GM12878 (cell line): ENCODE measurements around the gene ATXN7L3B. TPM values are rescaled to one million over a fixed set of nuclear protein-coding genes. Genes with fewer than 3 reads are reported as not detected.

ENCODE experiments used
- ATAC-seq: fragments of 200-7000 bp; cut with Tn5 transposase; 3 replicates; pipeline ENCODE4 v1.9.1; 2020; ENCODE audit warnings: mild to moderate bottlenecking, moderate library complexity
- BruUV-seq: library from RNA; stranded (reverse); fragments of 400-500 nt; replicated peaks from 2 replicates; lab custom pipeline; 2021; lab: Mats Ljungman, UMichigan
- CTCF ChIA-PET: fragments of 300-600 bp; sonication (Branson Sonifier 250); formaldehyde crosslinking; extraction: SDS; loops from one replicate; lab custom pipeline; 2021; ENCODE audit warnings: inconsistent platforms; lab: Yijun Ruan, JAX
- POLR2A ChIA-PET: fragments of 350-600 bp; formaldehyde crosslinking; extraction: SDS; loops from one replicate; lab custom pipeline; 2021; ENCODE audit warnings: inconsistent platforms; lab: Charles Lee
- RAD21 ChIA-PET: fragments of 300-600 bp; sonication (Branson Sonifier 250); formaldehyde crosslinking; loops from one replicate; lab custom pipeline; 2023; ENCODE audit warnings: antibody characterized with exemption; ENCODE audit not compliant: unreplicated experiment; lab: Charles Lee
- SMC1A ChIA-PET: fragments of 300-600 bp; sonication (Branson Sonifier 250); formaldehyde crosslinking; loops from one replicate; lab custom pipeline; 2023; ENCODE audit not compliant: unreplicated experiment, uncharacterized antibody; lab: Charles Lee
- DNase-seq: peaks from one replicate; pipeline ENCODE4 v3.0.0-alpha.2; 2011; ENCODE audit warnings: low read depth, low spot score
- FAIRE-seq: peaks from 3 replicates; lab custom pipeline; 2011; peaks lifted over from hg19 to GRCh38; lab: Jason Lieb, UNC
- H2AFZ ChIP-seq: 2 replicates; pipeline ENCODE4 v1.6.0; 2011; ENCODE audit warnings: low read depth, low read length, control low read depth; ENCODE audit not compliant: control insufficient read depth
- H3K27ac ChIP-seq: 2 replicates; pipeline ENCODE4 v1.5.1; 2011; ENCODE audit warnings: control low read depth; ENCODE audit not compliant: control insufficient read depth, insufficient read depth
- H3K27me3 ChIP-seq, 2 experiments: replicated peaks in 1 of 2; 2 replicates each; pipeline versions ENCODE4 v1.6.0 to v1.6.1; 2011; ENCODE audit warnings: low read length in 1 of 2; ENCODE audit not compliant: control insufficient read depth in 2 of 2, insufficient read depth in 2 of 2
- H3K36me3 ChIP-seq, 2 experiments: 2 replicates each; pipeline ENCODE4 v1.5.1; 2011; ENCODE audit warnings: low read length in 1 of 2; ENCODE audit not compliant: control insufficient read depth in 2 of 2, insufficient read depth in 2 of 2
- H3K4me1 ChIP-seq: 2 replicates; pipeline ENCODE4 v1.6.1; 2011; ENCODE audit warnings: mild to moderate bottlenecking, low read length, moderate library complexity, mixed read lengths; ENCODE audit not compliant: control insufficient read depth, insufficient read depth
- H3K4me2 ChIP-seq: 2 replicates; pipeline ENCODE4 v1.6.0; 2011; ENCODE audit warnings: control low read depth; ENCODE audit not compliant: control insufficient read depth, insufficient read depth
- H3K4me3 ChIP-seq: fragments of 200-600 bp; sonication (generic); 2 replicates; pipeline ENCODE4 v1.5.1; 2016
- H3K79me2 ChIP-seq: 2 replicates; pipeline ENCODE4 v1.6.0; 2011; ENCODE audit warnings: low read length; ENCODE audit not compliant: control insufficient read depth, insufficient read depth
- H3K9ac ChIP-seq: 2 replicates; pipeline ENCODE4 v1.8.0; 2011; ENCODE audit warnings: low read length, control low read depth, mixed read lengths; ENCODE audit not compliant: control insufficient read depth, insufficient read depth
- H3K9me3 ChIP-seq: replicated peaks from 3 replicates; pipeline ENCODE4 v1.5.1; 2011; ENCODE audit warnings: mild to moderate bottlenecking, low read length; ENCODE audit not compliant: control insufficient read depth, insufficient read depth
- H4K20me1 ChIP-seq: 2 replicates; pipeline ENCODE4 v1.6.0; 2011; ENCODE audit not compliant: control insufficient read depth, insufficient read depth
- CREB1 ChIP-seq: IDR thresholded peaks from 2 replicates; pipeline ENCODE4 v1.6.1; 2012; ENCODE audit warnings: low read depth, mild to moderate bottlenecking, inconsistent platforms
- DPF2 ChIP-seq: fragments of 450-650 bp; IDR thresholded peaks from 2 replicates; pipeline ENCODE4 v1.6.1; 2017; ENCODE audit warnings: mild to moderate bottlenecking
- FOS ChIP-seq: IDR thresholded peaks from 3 replicates; pipeline ENCODE4 v1.6.1; 2011; ENCODE audit warnings: borderline replicate concordance; ENCODE audit not compliant: insufficient read length; ENCODE audit errors: extremely low read depth
- MEF2B ChIP-seq: fragments of 450-650 bp; IDR thresholded peaks from 2 replicates; pipeline ENCODE4 v1.6.1; 2018; ENCODE audit warnings: mild to moderate bottlenecking, moderate library complexity; ENCODE audit not compliant: partially characterized antibody, poor library complexity, severe bottlenecking
- RBBP5 ChIP-seq: fragments of 200-600 bp; sonication (generic); conservative IDR thresholded peaks from 2 replicates; pipeline ENCODE4 v1.6.1; 2016
- RELA ChIP-seq: fragments of 450-650 bp; IDR thresholded peaks from 2 replicates; pipeline ENCODE4 v1.8.0; 2014; ENCODE audit warnings: borderline replicate concordance; ENCODE audit not compliant: partially characterized antibody
- SMC3 ChIP-seq: IDR thresholded peaks from 2 replicates; pipeline ENCODE4 v1.6.1; 2011; ENCODE audit warnings: low read length, improper control_type of control experiment, borderline replicate concordance
- SUPT20H ChIP-seq: IDR thresholded peaks from 2 replicates; pipeline ENCODE4 v1.6.1; 2011; ENCODE audit warnings: low read depth, mild to moderate bottlenecking, low read length, moderate library complexity, borderline replicate concordance; ENCODE audit not compliant: control insufficient read depth
- USF1 ChIP-seq: IDR thresholded peaks from 2 replicates; pipeline ENCODE4 v1.6.1; 2011; ENCODE audit warnings: borderline replicate concordance, low read depth, mild to moderate bottlenecking, moderate library complexity, mixed read lengths, low read length; ENCODE audit not compliant: insufficient read depth; ENCODE audit errors: extremely low read length
- WRNIP1 ChIP-seq: IDR thresholded peaks from 2 replicates; pipeline ENCODE4 v1.6.1; 2011; ENCODE audit warnings: low read depth, low read length, improper control_type of control experiment, borderline replicate concordance
- ZNF622 ChIP-seq: fragments of 450-650 bp; IDR thresholded peaks from 2 replicates; pipeline ENCODE4 v1.6.1; 2017; ENCODE audit warnings: mild to moderate bottlenecking, inconsistent platforms
- ZZZ3 ChIP-seq: IDR thresholded peaks from 2 replicates; pipeline ENCODE4 v1.6.1; 2011; ENCODE audit warnings: low read depth; ENCODE audit not compliant: control insufficient read depth, insufficient read length
- WGBS: methylation state at CpG from one replicate; pipeline ENCODE4 v1.1.6; 2016; ENCODE audit warnings: low lambda C conversion rate; ENCODE audit not compliant: insufficient replicate concordance, insufficient coverage; ENCODE audit errors: missing lambda C conversion rate; 5-methylcytosine and 5-hydroxymethylcytosine counted together
- in situ Hi-C: fragments of 300-500 bp; cut with MboI; formaldehyde crosslinking; loops from 9 replicates; pipeline ENCODE4 v1.14.3; 2018; ENCODE audit warnings: mixed read lengths
- intact Hi-C: fragments of 100-400 bp; cut with micrococcal nuclease; formaldehyde crosslinking; loops from one replicate; pipeline ENCODE4 v1.14.2; 2022; ENCODE audit not compliant: unreplicated experiment
- polyA plus RNA-seq, 11 experiments: library from polyadenylated mRNA; depleted of rRNA in 4 of 11; unstranded in 6 of 11; stranded (reverse) in 5 of 11; fragments of >200 nt; fragmentation: Nextera tagmentation in 4 of 11; fragmentation: Illumina TruSeq in 1 of 11; extraction: Ambion mirVana in 4 of 11; extraction: Trizol in 1 of 11; gene quantifications; 1 replicate in 1 of 11; 2 replicates in 10 of 11; pipeline versions ENCODE4 v1.2.1 to v1.2.3, GENCODE V29; 2011 to 2016; ENCODE audit warnings: inconsistent platforms in 2 of 11, missing spikeins in 2 of 11, low read depth in 1 of 11
- total RNA-seq, 4 experiments: library from RNA; depleted of rRNA in 3 of 4; stranded (reverse); fragments of >200 nt in 3 of 4; fragmentation: Illumina TruSeq in 1 of 4; extraction: Trizol in 1 of 4; gene quantifications; 2 replicates each; pipeline versions ENCODE4 v1.2.1 to v1.2.3, GENCODE V29; 2013 to 2021
- TF ChIP-seq, protein P1 (sequence below): fragments of 450-650 bp; formaldehyde crosslinking; IDR thresholded peaks from 2 replicates; pipeline ENCODE4 v1.4.0; 2020; ENCODE audit warnings: mild to moderate bottlenecking, moderate library complexity

The ATXN7L3B gene
- total and polyA plus RNA-seq, 10 of the 15 experiments (the other 5 are each of a cell fraction or from before 2014, with no cell fraction given) = 6.3 to 36.1 (median 21.7) TPM

DNA sequence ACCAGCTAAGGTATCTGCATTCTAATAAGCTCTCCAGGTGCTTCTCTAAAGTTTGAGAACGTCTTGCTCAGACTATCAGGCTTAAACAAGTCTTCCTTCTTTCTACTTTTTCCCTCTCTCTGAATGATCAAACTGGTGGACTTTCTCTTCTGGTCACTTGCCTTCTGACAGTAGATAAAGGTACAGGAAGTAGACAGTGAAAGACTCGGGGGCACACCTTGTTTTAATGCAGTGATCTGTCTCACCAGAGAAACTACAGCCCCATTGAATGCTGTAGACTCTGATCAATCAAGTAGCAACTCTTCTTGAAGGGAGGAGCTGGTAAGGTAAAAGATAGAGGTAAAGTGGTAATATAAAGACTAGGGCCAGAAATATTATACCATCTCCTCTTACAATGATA, 48.1 kb upstream of the ATXN7L3B start:
- no peak for FAIRE-seq
- H4K20me1 ChIP-seq = no peaks in the 10 kb centered on the region
- no peak overlapping the region for H3K4me3 ChIP-seq
- ChIA-PET CTCF (interaction anchor here (0.5 to 1.5 kb wide), 4 partner anchors 47 to 1167 kb away, joined by 3 to 4 read pairs (median 3); no protein-coding TSS in a partner anchor), RAD21 (interaction anchor here (1.0 to 1.7 kb wide), 3 partner anchors 10 to 43 kb away, joined by 3 to 5 read pairs (median 4); no protein-coding TSS in a partner anchor), SMC1A (interaction anchor here (0.5 to 1.8 kb wide), 7 partner anchors 9 to 783 kb away, joined by 3 to 9 read pairs (median 3); partner anchors contain the start of gene ATXN7L3B)
- H3K9me3 ChIP-seq = no peaks in the 10 kb centered on the region
- TF ChIP-seq MEF2B (no peak), CREB1 (no peak), RBBP5 (no peak), SUPT20H (no peak), ZZZ3 (no peak), DPF2 (no peak), RELA (no peak), FOS (no peak), WRNIP1 (no peak), USF1 (no peak), SMC3 (no peak), ZNF622 (no peak)
- TF ChIP-seq, protein P1, sequence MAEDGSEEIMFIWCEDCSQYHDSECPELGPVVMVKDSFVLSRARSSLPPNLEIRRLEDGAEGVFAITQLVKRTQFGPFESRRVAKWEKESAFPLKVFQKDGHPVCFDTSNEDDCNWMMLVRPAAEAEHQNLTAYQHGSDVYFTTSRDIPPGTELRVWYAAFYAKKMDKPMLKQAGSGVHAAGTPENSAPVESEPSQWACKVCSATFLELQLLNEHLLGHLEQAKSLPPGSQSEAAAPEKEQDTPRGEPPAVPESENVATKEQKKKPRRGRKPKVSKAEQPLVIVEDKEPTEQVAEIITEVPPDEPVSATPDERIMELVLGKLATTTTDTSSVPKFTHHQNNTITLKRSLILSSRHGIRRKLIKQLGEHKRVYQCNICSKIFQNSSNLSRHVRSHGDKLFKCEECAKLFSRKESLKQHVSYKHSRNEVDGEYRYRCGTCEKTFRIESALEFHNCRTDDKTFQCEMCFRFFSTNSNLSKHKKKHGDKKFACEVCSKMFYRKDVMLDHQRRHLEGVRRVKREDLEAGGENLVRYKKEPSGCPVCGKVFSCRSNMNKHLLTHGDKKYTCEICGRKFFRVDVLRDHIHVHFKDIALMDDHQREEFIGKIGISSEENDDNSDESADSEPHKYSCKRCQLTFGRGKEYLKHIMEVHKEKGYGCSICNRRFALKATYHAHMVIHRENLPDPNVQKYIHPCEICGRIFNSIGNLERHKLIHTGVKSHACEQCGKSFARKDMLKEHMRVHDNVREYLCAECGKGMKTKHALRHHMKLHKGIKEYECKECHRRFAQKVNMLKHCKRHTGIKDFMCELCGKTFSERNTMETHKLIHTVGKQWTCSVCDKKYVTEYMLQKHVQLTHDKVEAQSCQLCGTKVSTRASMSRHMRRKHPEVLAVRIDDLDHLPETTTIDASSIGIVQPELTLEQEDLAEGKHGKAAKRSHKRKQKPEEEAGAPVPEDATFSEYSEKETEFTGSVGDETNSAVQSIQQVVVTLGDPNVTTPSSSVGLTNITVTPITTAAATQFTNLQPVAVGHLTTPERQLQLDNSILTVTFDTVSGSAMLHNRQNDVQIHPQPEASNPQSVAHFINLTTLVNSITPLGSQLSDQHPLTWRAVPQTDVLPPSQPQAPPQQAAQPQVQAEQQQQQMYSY (CRISPR knock-in tag) = no peak
- TF ChIP-seq, all 136 proteins: peak for 0
- H3K27ac ChIP-seq = no peak overlapping the region
- no peaks in the 10 kb centered on the region for H3K79me2 ChIP-seq
- H3K9ac ChIP-seq = no peak overlapping the region
- no peaks in the 10 kb centered on the region for H3K27me3 ChIP-seq
- H2AFZ ChIP-seq = peak overlapping the region; percentile 51
- WGBS = 3% methylated on average over 2 of the region's 2 CpGs
- no peaks in the 10 kb centered on the region for H3K36me3 ChIP-seq
- peak; percentile 69 for ATAC-seq
- intact Hi-C loops (loop anchor here (1.0 kb wide), 1 partner anchor 48 kb away; the partner anchor contains the start of gene ATXN7L3B), in situ Hi-C loops (no loop called here)
- BruUV-seq = no TSS peak
- H3K4me2 ChIP-seq = no peak overlapping the region
- 0 out of 2 replicates have a peak, but pooled peaks cover 2% of the 10 kb centered on the region for H3K4me1 ChIP-seq
- DNase-seq = no peak
- POLR2A ChIA-PET = interaction anchor here (1.1 to 1.5 kb wide), 2 partner anchors 49 to 50 kb away, joined by 3 read pairs; no protein-coding TSS in a partner anchor
